Osteoblast (primary cell): Measurements from ENCODE around the gene SWAP70. TPM values are rescaled to one million over a fixed set of nuclear protein-coding genes. Genes with fewer than 3 reads are reported as not detected.
"Not testable (repeated sequence)": the region's sequence is repeated elsewhere in the genome, so short reads cannot be mapped to it uniquely, and the experiment has no call there.

Experiments
- DNase-seq: peaks from one replicate; pipeline ENCODE4 v3.0.0; 2011; ENCODE audit warnings: low spot score, mixed read lengths; ENCODE audit not compliant: insufficient read length; ENCODE audit errors: missing footprints
- H2AFZ ChIP-seq: 2 replicates; pipeline ENCODE4 v1.6.0; 2011; ENCODE audit warnings: mild to moderate bottlenecking, low read length
- H3K27ac ChIP-seq: 2 replicates; pipeline ENCODE4 v1.5.1; 2011; ENCODE audit warnings: mild to moderate bottlenecking, low read depth, low read length, moderate library complexity
- H3K27me3 ChIP-seq: 2 replicates; pipeline ENCODE4 v1.6.0; 2012; ENCODE audit warnings: mild to moderate bottlenecking, control low read depth, inconsistent platforms, low read length, moderate library complexity; ENCODE audit not compliant: insufficient read depth
- H3K36me3 ChIP-seq: 2 replicates; pipeline ENCODE4 v1.5.1; 2011; ENCODE audit warnings: mild to moderate bottlenecking, low read length, control low read depth, moderate library complexity; ENCODE audit not compliant: insufficient read depth
- H3K4me1 ChIP-seq: 2 replicates; pipeline ENCODE4 v1.5.1; 2011; ENCODE audit warnings: mild to moderate bottlenecking, low read length, control low read depth, moderate library complexity; ENCODE audit not compliant: insufficient read depth
- H3K4me2 ChIP-seq: 2 replicates; pipeline ENCODE4 v1.6.0; 2011; ENCODE audit warnings: mild to moderate bottlenecking, low read length; ENCODE audit not compliant: insufficient read depth
- H3K4me3 ChIP-seq: fragments of 200-600 bp; sonication (generic); 3 replicates; pipeline ENCODE4 v1.5.1; 2012; ENCODE audit warnings: mild to moderate bottlenecking, low read length, inconsistent platforms; ENCODE audit not compliant: insufficient read depth
- H3K79me2 ChIP-seq: 2 replicates; pipeline ENCODE4 v1.6.0; 2012; ENCODE audit warnings: mild to moderate bottlenecking, low read length, control low read depth, inconsistent platforms; ENCODE audit not compliant: insufficient read depth
- H3K9me3 ChIP-seq: 2 replicates; pipeline ENCODE4 v1.5.1; 2011; ENCODE audit warnings: low read depth, low read length, control low read depth
- H4K20me1 ChIP-seq: 2 replicates; pipeline ENCODE4 v1.6.0; 2012; ENCODE audit warnings: mild to moderate bottlenecking, low read length, control low read depth; ENCODE audit not compliant: insufficient read depth
- CTCF ChIP-seq: IDR thresholded peaks from 2 replicates; pipeline ENCODE4 v1.5.1; 2011; ENCODE audit warnings: mild to moderate bottlenecking, low read depth, low read length, moderate library complexity; ENCODE audit errors: extremely low read depth
- total RNA-seq: library from RNA; depleted of rRNA; stranded (reverse); fragments of >200 nt; gene quantifications from 2 replicates; pipeline ENCODE4 v1.2.3, GENCODE V29; 2012

Gene SWAP70
- total RNA-seq, 1 donor, result 62.2 TPM

- H3K4me1 ChIP-seq, result peaks cover 8% of the 10 kb centered on the region
Observed at GRCh38 chr11:9701799-9702198, 37.9 kb downstream of the SWAP70 start.

GRCh38 chr11:9703280-9703679 is 39.4 kb downstream of the SWAP70 start:
- no peak overlapping the region for H3K4me2 ChIP-seq
- no peak overlapping the region for H2AFZ ChIP-seq
- H3K4me1 ChIP-seq, result peaks cover 11% of the 10 kb centered on the region
- no peak overlapping the region for H3K4me3 ChIP-seq
- no peaks in the 10 kb centered on the region for H3K9me3 ChIP-seq
- H3K27ac ChIP-seq, result no peak overlapping the region
- DNase-seq, result no peak
- H3K79me2 ChIP-seq, result peaks cover 53% of the 10 kb centered on the region
- H3K36me3 ChIP-seq, result peaks cover 5% of the 10 kb centered on the region
- peaks cover 5% of the 10 kb centered on the region for H4K20me1 ChIP-seq
- H3K27me3 ChIP-seq, result no peaks in the 10 kb centered on the region
- no peak for TF ChIP-seq CTCF

More at GRCh38 chr11:9701799-9702198, 37.9 kb downstream of the SWAP70 start:
- H3K27me3 ChIP-seq, result no peaks in the 10 kb centered on the region
- peaks cover 45% of the 10 kb centered on the region for H3K79me2 ChIP-seq
- H3K27ac ChIP-seq, result no peak overlapping the region
- no peak for DNase-seq
- no peak for TF ChIP-seq CTCF
- peaks cover 5% of the 10 kb centered on the region for H3K36me3 ChIP-seq
- H4K20me1 ChIP-seq, result no peaks in the 10 kb centered on the region
- no peak overlapping the region for H2AFZ ChIP-seq
- peak overlapping the region; percentile 39 for H3K4me2 ChIP-seq
- no peaks in the 10 kb centered on the region for H3K9me3 ChIP-seq
- no peak overlapping the region for H3K4me3 ChIP-seq

GRCh38 chr11:9704037-9704436 is 40.2 kb downstream of the SWAP70 start:
- DNase-seq, result no peak
- peaks cover 6% of the 10 kb centered on the region for H4K20me1 ChIP-seq
- no peak for TF ChIP-seq CTCF

GRCh38 chr11:9704620-9705019 is 40.7 kb downstream of the SWAP70 start:
- Histone ChIP-seq H3K27me3 (no peaks in the 10 kb centered on the region), H3K4me3 (no peak overlapping the region), H3K27ac (no peak overlapping the region), H3K9me3 (no peaks in the 10 kb centered on the region), H3K4me2 (no peak overlapping the region), H3K79me2 (peaks cover 63% of the 10 kb centered on the region), H3K4me1 (peaks cover 16% of the 10 kb centered on the region), H4K20me1 (peaks cover 11% of the 10 kb centered on the region), H2AFZ (no peak overlapping the region), H3K36me3 (peaks cover 5% of the 10 kb centered on the region)
- no peak for TF ChIP-seq CTCF
- no peak for DNase-seq

More at GRCh38 chr11:9704037-9704436, 40.2 kb downstream of the SWAP70 start:
- Histone ChIP-seq H3K36me3 (peaks cover 5% of the 10 kb centered on the region), H3K4me2 (no peak overlapping the region), H3K4me3 (no peak overlapping the region), H3K4me1 (peaks cover 16% of the 10 kb centered on the region), H3K9me3 (no peaks in the 10 kb centered on the region), H2AFZ (no peak overlapping the region), H3K27me3 (no peaks in the 10 kb centered on the region), H3K79me2 (peaks cover 60% of the 10 kb centered on the region), H3K27ac (no peak overlapping the region)

- peaks cover 16% of the 10 kb centered on the region for H3K4me1 ChIP-seq
Observed at GRCh38 chr11:9705361-9705760, 41.5 kb downstream of the SWAP70 start.

More at GRCh38 chr11:9705361-9705760, 41.5 kb downstream of the SWAP70 start:
- H3K27me3 ChIP-seq, H3K36me3 ChIP-seq, H3K4me3 ChIP-seq, H2AFZ ChIP-seq, H3K4me2 ChIP-seq, DNase-seq, H3K9me3 ChIP-seq, H3K27ac ChIP-seq: not testable (repeated sequence)
- peaks cover 66% of the 10 kb centered on the region for H3K79me2 ChIP-seq
- peaks cover 12% of the 10 kb centered on the region for H4K20me1 ChIP-seq
